NCI-H446 (cell line): ENCODE results near the gene DGKD.
A peak's percentile ranks its signal among the peaks of the same experiment; 100 is the strongest.

Experiments
- DNase-seq, 2 experiments: peaks; one replicate each; lab custom pipeline; 2025; lab: John Stamatoyannopoulos, UW

Gene DGKD

GRCh38 chr2:233412405-233412804 lies 58.1 kb downstream of the DGKD start:
- DNase-seq: no peak

GRCh38 chr2:233413046-233413445 lies 58.8 kb downstream of the DGKD start:
- DNase-seq: no peak

- peak; percentile 87 to 92 for DNase-seq
Measured at GRCh38 chr2:233413559-233414272, 59.4 kb downstream of the DGKD start.

GRCh38 chr2:233414273-233414654 lies 60.0 kb downstream of the DGKD start:
- no peak for DNase-seq

GRCh38 chr2:233414777-233415570 lies 60.7 kb downstream of the DGKD start:
- peak; percentile 4 to 60 for DNase-seq

GRCh38 chr2:233416199-233416598 lies 61.9 kb downstream of the DGKD start:
- DNase-seq: no peak

GRCh38 chr2:233416706-233417105 lies 62.4 kb downstream of the DGKD start:
- DNase-seq: no peak

- DNase-seq: no peak
Measured at GRCh38 chr2:233417282-233417681, 63.0 kb downstream of the DGKD start.

GRCh38 chr2:233418052-233418760 lies 63.9 kb downstream of the DGKD start:
- DNase-seq: no peak

- no peak for DNase-seq
Measured at GRCh38 chr2:233418761-233419546, 64.7 kb downstream of the DGKD start.

- no peak for DNase-seq
Measured at GRCh38 chr2:233419602-233420391, 65.5 kb downstream of the DGKD start.

GRCh38 chr2:233421091-233421816 lies 67.0 kb downstream of the DGKD start:
- no peak for DNase-seq

GRCh38 chr2:233422050-233422639 lies 67.9 kb downstream of the DGKD start:
- DNase-seq: no peak

GRCh38 chr2:233422649-233423551 lies 68.6 kb downstream of the DGKD start:
- DNase-seq: no peak

GRCh38 chr2:233423552-233423860 lies 69.2 kb downstream of the DGKD start:
- no peak for DNase-seq

GRCh38 chr2:233424154-233424951 lies 70.1 kb downstream of the DGKD start:
- DNase-seq: no peak

- no peak for DNase-seq
Measured at GRCh38 chr2:233426619-233427342, 72.5 kb downstream of the DGKD start.

GRCh38 chr2:233428008-233428407 lies 73.7 kb downstream of the DGKD start:
- no peak for DNase-seq
